ENCODE data around the gene CDH23.
A peak's percentile ranks its signal among the peaks of the same experiment; 100 is the strongest.

Gene CDH23

DNA sequence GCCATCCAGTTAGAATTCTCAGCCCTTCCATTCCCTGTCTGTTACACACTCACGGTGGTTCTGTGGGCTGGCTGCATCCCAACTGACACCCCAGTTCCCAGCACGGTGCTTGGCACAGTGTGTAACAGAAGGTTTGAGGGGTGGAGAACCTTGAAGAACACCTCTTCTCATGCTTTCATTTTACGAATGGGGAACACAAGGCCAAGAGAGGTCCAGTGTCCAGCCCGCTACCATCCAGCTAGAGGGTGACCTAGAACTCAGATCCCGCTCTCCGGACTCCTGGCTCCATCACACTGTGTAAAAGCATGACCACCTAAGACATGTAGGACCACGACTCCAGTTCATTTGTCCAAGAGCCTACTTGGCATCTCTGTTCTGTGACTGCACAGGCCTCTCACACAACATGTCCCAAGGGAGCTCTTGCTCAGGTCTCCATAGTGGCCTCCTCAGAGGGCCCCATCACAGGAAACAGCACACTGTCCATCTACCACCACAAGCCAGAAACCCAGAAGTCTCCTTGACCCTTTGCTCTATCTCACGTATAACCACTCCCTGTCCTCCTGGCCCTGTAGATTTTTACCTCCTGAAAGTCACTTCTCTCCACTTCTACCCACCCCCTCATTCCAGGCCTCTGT, 2.8 kb upstream of the CDH23 start:
- DNase-seq, result no peak

- no peak for DNase-seq
Measured at GRCh38 chr10:71394926-71395562, 1.7 kb upstream of the CDH23 start.

- no peak for DNase-seq
Measured at GRCh38 chr10:71395621-71396020, 1.1 kb upstream of the CDH23 start.

- peak; percentile 25 to 44 for DNase-seq
Measured at GRCh38 chr10:71396084-71396710, 523 bp upstream of the CDH23 start.

GRCh38 chr10:71397296-71398212, 834 bp downstream of the CDH23 start:
- no peak for DNase-seq

DNA sequence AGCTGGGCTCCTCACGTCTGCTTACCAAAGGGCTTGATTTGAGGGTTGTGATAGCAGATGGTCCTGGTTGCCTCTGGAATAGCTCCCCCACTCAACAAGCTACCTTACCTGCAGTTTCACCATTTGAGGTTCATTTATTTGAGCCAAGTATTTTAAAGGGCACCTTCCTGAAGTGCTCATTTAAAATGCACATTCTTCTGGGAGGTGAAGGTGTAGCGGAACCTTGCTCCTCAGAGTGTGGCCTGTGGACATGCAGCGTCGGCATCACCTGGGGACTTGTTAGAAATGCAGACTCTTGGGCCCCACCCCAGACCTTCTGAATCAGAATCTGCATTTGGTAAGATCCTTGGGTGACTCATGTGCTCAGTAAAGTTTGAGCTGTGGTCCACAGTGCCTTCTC, 2.3 kb downstream of the CDH23 start:
- no peak for DNase-seq

DNA sequence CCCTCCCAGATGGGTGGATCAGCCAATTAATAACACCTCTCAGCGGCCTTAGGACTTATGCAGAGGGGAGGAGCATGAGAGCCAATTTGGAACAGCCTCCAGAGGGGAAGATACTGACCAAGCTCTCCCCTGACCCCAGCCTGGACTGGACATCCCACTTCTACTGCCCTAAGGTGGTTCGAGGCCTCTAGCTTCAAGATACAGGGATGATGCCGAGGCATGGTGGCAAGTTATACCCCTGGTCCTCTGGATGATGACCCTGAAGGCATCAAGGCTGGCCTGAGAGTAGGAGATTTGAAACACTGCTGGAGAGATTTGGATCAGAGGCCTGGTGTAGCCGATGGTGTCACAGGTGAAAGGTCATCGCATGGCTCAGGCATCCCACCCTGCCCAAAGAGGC, 3.2 kb downstream of the CDH23 start:
- DNase-seq, result no peak

- no peak for DNase-seq
Measured at GRCh38 chr10:71401056-71401455, 4.3 kb downstream of the CDH23 start.

GRCh38 chr10:71402005-71402404, 5.3 kb downstream of the CDH23 start:
- no peak for DNase-seq

- no peak for DNase-seq
Measured at GRCh38 chr10:71404503-71405295, 8.0 kb downstream of the CDH23 start.

GRCh38 chr10:71406878-71407277, 10.2 kb downstream of the CDH23 start:
- no peak for DNase-seq

DNA sequence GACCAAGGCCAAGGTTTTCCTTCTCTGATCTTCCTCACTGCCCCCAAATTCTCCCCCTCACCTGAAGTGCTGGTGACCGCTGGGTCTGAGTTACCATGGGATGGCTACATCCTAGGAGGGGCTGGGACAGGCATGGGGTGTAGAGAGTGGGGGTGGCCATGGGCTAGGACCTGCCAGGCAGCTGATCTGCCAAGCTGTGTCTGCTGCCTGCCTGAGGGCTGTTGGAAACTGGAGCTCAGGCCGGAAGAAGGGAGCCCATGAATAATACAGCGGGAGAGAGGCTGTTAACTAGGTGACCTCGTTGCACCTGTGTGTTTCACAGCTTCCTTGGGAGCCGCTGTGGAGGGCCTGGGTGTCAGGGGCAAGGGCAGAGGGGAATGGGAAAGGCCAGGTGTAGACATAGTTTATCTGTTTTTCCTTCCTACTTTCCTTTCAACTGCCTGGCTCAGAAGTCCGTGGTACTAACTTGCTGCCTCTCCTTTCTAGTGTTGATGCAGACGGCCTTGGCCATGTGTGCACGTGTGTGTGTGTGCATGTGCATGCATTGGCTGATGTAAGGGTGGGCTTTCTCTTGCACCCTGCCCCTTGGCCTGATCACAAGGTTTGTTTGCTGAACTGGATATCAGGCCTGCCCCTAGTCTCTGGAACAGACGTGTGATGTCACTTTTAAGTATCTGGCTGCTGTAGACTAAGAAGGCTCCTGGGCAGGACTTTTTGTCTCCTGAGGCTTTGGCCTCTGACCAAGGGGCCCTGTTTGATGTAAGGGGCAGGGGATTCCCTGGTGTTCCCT, 11.9 kb downstream of the CDH23 start:
- no peak for DNase-seq

- DNase-seq, result no peak
Measured at GRCh38 chr10:71409516-71410104, 12.9 kb downstream of the CDH23 start.

DNA sequence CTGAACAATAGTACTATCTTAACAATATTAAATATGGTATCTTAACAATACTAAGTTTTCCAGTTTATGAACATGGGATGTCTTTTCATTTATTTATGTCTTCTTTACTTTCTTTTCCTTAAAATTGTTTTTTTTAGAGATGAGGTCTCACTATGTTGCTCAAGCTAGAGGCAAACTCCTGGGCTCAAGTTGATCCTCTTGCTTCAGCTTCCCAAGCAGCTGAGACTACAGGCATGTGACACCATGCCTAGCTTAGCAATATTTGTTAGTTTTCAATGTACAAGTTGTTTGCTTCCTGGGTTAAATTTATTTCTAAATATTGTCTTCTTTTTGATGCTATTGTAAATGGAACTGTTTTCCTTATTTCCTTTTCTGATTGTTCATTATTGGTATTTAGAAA, 16.9 kb downstream of the CDH23 start:
- no peak for DNase-seq

DNA sequence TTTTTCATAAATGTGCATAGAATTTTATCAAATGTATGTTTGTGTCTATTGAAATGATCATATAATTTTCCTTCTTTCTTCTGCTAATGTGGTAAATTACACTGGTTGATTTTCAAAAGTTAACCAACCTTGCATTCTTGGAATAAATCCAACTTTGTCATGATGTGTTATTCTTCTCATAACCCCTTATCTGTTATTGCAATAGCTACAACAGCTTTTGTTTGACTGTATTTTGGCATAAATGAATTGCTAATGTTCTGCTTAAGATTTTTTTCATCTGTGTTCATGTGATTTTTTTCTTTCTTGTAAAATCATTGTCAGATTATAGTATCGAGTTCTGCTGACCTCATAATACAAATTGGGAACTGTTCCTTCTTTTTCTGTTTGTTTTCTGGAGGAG, 17.6 kb downstream of the CDH23 start:
- DNase-seq, result no peak

- DNase-seq, result no peak
Measured at GRCh38 chr10:71419002-71419540, 22.4 kb downstream of the CDH23 start.

DNA sequence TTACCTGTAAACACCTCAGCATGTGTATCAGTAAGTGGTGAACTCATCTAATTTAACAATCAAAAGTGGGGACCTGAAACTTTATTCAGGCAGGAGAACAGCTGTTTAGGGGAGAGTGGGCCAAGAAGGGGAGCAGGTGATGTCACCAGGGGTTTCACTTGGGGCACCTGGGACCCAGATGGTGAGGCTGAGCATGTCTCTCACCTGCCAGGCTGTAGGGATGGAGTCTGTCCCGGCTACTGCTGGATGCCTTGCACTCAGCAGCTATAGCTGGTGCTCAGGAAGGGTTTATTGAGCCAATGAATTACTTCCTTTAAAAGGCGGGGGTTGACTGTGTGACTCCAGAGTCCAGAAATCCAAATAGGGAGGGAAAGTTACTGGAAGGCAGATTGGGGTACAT, 23.0 kb downstream of the CDH23 start:
- DNase-seq, result no peak

DNA sequence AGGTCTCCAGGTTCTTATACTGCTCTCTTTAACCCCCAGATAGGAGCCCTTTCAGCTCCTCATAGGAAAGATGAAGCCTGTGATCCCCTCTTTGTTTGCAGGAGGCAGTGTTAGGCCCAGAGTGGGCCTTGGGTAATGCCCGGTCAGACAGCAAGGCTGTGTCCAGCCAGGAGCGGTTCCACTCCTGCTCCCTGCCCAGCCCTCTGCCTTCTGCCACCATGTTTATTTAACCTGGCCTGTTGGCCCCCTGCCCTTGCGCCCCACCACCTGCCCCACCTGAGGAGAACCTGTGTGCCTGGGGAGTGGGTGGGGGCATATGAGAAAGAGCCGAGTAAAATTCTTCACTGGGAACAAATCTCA, 24.3 kb downstream of the CDH23 start:
- DNase-seq, result no peak

DNA sequence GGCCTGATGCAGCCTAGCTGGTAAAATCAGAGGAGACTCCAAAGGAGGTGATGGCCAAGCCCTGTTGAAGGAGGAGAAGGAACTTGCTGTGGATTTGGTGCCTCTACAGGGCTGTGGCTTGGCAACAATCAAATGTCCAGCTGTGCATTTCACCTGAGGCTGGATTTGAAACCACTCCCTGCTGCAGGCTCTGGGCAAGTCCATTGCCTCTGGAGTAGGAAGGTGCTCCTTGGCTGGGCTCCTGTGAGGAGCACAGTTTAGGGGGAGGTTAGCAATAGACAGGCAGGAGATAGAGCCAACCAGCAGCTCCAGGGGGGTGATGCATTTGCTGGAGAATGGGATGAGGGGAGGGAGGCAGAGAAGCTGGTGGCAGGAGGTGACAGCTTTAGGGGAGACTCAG, 26.5 kb downstream of the CDH23 start:
- DNase-seq, result no peak

DNA sequence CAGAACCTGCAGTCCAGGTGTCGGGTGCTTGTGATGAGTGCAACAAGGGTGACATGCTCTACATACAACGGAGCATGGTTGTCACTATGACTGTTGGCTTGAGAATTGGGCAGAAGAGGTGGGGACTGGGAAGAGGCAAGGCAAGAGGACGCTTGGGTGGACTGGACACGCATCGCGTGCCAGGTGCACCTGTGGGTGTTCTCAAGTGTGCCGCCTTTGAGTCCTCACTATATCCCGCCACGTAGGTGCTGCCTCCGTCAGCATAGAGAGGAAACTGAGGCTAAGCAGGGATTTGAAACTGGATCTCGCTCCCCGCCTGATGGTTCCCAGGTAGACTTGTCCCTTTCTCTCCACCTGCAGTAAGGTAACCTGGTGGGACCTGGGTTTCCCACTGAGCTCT, 27.2 kb downstream of the CDH23 start:
- DNase-seq, result no peak

Data from NCI-H2081 (cell line).